ENCODE results near the gene NTN1.

NTN1 gene

DNA sequence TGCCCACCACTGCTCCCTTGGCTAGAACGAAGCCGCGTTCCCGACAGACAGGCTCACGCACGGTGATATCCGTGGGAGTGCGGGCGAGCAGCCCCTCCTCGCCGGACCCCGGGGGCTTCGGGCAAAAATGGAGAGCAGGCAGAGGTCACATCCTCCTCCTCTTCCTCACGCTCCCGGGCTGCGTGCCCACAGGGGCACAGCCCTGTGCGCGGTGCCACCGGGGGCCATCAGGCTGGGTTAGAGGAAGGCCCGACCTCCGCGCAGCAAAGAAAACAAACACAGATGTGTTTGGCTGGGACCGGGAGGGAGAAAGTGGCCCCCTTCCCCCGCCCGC is 519 bp upstream of the NTN1 start (continued):
- TF ChIP-seq ZNF548 (tag by site-specific recombination; IDR thresholded peaks at IDR 0.05) (no peak), ZNF48 (tag by site-specific recombination; IDR thresholded peaks at IDR 0.05) (no peak), ZNF707 (tag by site-specific recombination; IDR thresholded peaks at IDR 0.05) (no peak), ZNF571 (tag by site-specific recombination; IDR thresholded peaks at IDR 0.05) (no peak)
- TF ChIP-seq, protein P1, sequence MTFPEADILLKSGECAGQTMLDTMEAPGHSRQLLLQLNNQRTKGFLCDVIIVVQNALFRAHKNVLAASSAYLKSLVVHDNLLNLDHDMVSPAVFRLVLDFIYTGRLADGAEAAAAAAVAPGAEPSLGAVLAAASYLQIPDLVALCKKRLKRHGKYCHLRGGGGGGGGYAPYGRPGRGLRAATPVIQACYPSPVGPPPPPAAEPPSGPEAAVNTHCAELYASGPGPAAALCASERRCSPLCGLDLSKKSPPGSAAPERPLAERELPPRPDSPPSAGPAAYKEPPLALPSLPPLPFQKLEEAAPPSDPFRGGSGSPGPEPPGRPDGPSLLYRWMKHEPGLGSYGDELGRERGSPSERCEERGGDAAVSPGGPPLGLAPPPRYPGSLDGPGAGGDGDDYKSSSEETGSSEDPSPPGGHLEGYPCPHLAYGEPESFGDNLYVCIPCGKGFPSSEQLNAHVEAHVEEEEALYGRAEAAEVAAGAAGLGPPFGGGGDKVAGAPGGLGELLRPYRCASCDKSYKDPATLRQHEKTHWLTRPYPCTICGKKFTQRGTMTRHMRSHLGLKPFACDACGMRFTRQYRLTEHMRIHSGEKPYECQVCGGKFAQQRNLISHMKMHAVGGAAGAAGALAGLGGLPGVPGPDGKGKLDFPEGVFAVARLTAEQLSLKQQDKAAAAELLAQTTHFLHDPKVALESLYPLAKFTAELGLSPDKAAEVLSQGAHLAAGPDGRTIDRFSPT (tag by site-specific recombination; IDR thresholded peaks at IDR 0.05): peak; percentile 77

DNA sequence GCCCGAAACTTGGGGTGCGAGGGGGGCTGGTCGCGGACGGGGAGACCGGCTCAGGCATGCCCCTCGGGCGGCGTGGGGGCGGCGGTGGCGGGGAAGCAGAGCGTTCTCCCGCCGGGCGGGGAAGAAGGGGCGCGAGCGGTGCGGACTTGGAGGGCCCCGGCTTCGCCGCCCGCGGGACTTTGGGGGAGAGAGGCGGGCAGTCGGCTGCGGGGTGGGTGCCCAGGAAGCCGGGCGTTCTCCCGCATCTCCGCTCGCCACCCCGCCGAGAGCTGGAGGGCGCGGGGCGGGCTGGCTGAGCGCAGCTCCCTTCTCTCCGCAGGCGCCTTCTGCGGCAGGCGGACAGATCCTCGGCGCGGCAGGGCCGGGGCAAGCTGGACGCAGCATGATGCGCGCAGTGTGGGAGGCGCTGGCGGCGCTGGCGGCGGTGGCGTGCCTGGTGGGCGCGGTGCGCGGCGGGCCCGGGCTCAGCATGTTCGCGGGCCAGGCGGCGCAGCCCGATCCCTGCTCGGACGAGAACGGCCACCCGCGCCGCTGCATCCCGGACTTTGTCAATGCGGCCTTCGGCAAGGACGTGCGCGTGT is 772 bp downstream of the NTN1 start:
- Histone ChIP-seq H3K4me1 (ENCODE audit: control insufficient read depth, insufficient read depth, low read length) (peaks cover 21% of the 10 kb centered on the region), H3K4me3 (ENCODE audit: low read depth, low read length) (peak overlapping the region; percentile 71), H3K27ac (ENCODE audit: extremely low read depth, low read depth, low read length) (peak overlapping the region; percentile 80), H3K36me3 (ENCODE audit: control insufficient read depth in 2 of 2, insufficient read depth in 1 of 2, low read length in 2 of 2) (peaks cover 0 to 15% of the 10 kb centered on the region in 2 experiments; a peak in 1 of 3 replicates), H3K9me3 (ENCODE audit: control insufficient read depth, insufficient read depth, low read depth, low read length) (no peaks in the 10 kb centered on the region)
- ChIA-PET CTCF (interaction anchor here (0.7 kb wide), 1 partner anchor 16 kb away, joined by 3 read pairs; no protein-coding TSS in a partner anchor), POLR2A (interaction anchor here (0.5 to 1.8 kb wide), 8 partner anchors 10 to 448 kb away, joined by 3 to 10 read pairs (median 4); no protein-coding TSS in a partner anchor)
- TF ChIP-seq, protein P2, sequence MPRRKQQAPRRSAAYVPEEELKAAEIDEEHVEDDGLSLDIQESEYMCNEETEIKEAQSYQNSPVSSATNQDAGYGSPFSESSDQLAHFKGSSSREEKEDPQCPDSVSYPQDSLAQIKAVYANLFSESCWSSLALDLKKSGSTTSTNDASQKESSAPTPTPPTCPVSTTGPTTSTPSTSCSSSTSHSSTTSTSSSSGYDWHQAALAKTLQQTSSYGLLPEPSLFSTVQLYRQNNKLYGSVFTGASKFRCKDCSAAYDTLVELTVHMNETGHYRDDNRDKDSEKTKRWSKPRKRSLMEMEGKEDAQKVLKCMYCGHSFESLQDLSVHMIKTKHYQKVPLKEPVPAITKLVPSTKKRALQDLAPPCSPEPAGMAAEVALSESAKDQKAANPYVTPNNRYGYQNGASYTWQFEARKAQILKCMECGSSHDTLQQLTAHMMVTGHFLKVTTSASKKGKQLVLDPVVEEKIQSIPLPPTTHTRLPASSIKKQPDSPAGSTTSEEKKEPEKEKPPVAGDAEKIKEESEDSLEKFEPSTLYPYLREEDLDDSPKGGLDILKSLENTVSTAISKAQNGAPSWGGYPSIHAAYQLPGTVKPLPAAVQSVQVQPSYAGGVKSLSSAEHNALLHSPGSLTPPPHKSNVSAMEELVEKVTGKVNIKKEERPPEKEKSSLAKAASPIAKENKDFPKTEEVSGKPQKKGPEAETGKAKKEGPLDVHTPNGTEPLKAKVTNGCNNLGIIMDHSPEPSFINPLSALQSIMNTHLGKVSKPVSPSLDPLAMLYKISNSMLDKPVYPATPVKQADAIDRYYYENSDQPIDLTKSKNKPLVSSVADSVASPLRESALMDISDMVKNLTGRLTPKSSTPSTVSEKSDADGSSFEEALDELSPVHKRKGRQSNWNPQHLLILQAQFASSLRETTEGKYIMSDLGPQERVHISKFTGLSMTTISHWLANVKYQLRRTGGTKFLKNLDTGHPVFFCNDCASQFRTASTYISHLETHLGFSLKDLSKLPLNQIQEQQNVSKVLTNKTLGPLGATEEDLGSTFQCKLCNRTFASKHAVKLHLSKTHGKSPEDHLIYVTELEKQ (tag by site-specific recombination; IDR thresholded peaks at IDR 0.05; ENCODE audit: borderline replicate concordance): no peak
- TF ChIP-seq ZFHX2 (tag by site-specific recombination; conservative IDR thresholded peaks at IDR 0.05) (peak; percentile 87), ZEB2 (tag by site-specific recombination; IDR thresholded peaks at IDR 0.05) (0 out of 2 replicates have a peak, but pooled peaks have one; percentile 38), ZNF2 (tag by site-specific recombination; IDR thresholded peaks at IDR 0.05) (no peak), MZF1 (tag by site-specific recombination; IDR thresholded peaks at IDR 0.05; ENCODE audit: borderline replicate concordance) (no peak), SP7 (tag by site-specific recombination; IDR thresholded peaks at IDR 0.05) (0 out of 2 replicates have a peak, but pooled peaks have one; percentile 17), ZSCAN16 (tag by site-specific recombination; IDR thresholded peaks at IDR 0.05) (no peak), KLF16 (tag by site-specific recombination; IDR thresholded peaks at IDR 0.05) (peak; percentile 16; the same call in 1 of the 2 replicates), ZNF777 (tag by site-specific recombination; IDR thresholded peaks at IDR 0.05; ENCODE audit: borderline replicate concordance) (0 out of 2 replicates have a peak, but pooled peaks have one; percentile 32), GFI1B (tag by site-specific recombination; IDR thresholded peaks at IDR 0.05) (no peak), ZNF600 (tag by site-specific recombination; IDR thresholded peaks at IDR 0.05) (no peak; the same call in 1 of the 2 replicates), ZBTB20 (tag by site-specific recombination; IDR thresholded peaks at IDR 0.05) (peak; percentile 86), SP2 (tag by site-specific recombination; IDR thresholded peaks at IDR 0.05) (peak; percentile 25; the same call in 1 of the 2 replicates), ZBTB1 (tag by site-specific recombination; IDR thresholded peaks at IDR 0.05) (no peak), MYNN (tag by site-specific recombination; IDR thresholded peaks at IDR 0.05; ENCODE audit: borderline replicate concordance) (no peak), ZNF596 (tag by site-specific recombination; IDR thresholded peaks at IDR 0.05) (0 out of 2 replicates have a peak, but pooled peaks have one; percentile 32)
- TF ChIP-seq, protein P3, sequence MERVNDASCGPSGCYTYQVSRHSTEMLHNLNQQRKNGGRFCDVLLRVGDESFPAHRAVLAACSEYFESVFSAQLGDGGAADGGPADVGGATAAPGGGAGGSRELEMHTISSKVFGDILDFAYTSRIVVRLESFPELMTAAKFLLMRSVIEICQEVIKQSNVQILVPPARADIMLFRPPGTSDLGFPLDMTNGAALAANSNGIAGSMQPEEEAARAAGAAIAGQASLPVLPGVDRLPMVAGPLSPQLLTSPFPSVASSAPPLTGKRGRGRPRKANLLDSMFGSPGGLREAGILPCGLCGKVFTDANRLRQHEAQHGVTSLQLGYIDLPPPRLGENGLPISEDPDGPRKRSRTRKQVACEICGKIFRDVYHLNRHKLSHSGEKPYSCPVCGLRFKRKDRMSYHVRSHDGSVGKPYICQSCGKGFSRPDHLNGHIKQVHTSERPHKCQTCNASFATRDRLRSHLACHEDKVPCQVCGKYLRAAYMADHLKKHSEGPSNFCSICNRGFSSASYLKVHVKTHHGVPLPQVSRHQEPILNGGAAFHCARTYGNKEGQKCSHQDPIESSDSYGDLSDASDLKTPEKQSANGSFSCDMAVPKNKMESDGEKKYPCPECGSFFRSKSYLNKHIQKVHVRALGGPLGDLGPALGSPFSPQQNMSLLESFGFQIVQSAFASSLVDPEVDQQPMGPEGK (tag by site-specific recombination; IDR thresholded peaks at IDR 0.05): peak; percentile 64
- TF ChIP-seq, protein P4, sequence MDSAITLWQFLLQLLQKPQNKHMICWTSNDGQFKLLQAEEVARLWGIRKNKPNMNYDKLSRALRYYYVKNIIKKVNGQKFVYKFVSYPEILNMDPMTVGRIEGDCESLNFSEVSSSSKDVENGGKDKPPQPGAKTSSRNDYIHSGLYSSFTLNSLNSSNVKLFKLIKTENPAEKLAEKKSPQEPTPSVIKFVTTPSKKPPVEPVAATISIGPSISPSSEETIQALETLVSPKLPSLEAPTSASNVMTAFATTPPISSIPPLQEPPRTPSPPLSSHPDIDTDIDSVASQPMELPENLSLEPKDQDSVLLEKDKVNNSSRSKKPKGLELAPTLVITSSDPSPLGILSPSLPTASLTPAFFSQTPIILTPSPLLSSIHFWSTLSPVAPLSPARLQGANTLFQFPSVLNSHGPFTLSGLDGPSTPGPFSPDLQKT (IDR thresholded peaks at IDR 0.05; ENCODE audit: borderline replicate concordance, low read depth, low read length): no peak
- TF ChIP-seq, protein P5, sequence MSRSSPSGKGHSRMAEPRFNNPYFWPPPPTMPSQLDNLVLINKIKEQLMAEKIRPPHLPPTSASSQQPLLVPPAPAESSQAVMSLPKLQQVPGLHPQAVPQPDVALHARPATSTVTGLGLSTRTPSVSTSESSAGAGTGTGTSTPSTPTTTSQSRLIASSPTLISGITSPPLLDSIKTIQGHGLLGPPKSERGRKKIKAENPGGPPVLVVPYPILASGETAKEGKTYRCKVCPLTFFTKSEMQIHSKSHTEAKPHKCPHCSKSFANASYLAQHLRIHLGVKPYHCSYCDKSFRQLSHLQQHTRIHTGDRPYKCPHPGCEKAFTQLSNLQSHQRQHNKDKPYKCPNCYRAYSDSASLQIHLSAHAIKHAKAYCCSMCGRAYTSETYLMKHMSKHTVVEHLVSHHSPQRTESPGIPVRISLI (tag by site-specific recombination; IDR thresholded peaks at IDR 0.05): no peak

Measured in HEK293 (cell line).